Vagina (tissue), 2 donors: Measurements from ENCODE around the gene C2CD2L.

Source experiments
- POLR2AphosphoS5 ChIP-seq, 2 donors: sonication (generic); formaldehyde crosslinking; IDR thresholded peaks; one replicate each; pipeline ENCODE4 v1.9.0; 2017; ENCODE audit warnings: antibody characterized with exemption in 2 of 2, mild to moderate bottlenecking in 2 of 2, low read depth in 1 of 2; ENCODE audit not compliant: insufficient read depth in 1 of 2
- TF ChIP-seq, protein P1 (sequence below), 3 experiments: fragments of 450-650 bp in 2 of 3; fragments of 200-600 bp in 1 of 3; sonication (generic) in 1 of 3; IDR thresholded peaks; one replicate each; pipeline ENCODE4 v1.5.1; 2017 to 2019; ENCODE audit warnings: antibody characterized with exemption in 3 of 3, mild to moderate bottlenecking in 2 of 3, moderate library complexity in 2 of 3

DNA sequence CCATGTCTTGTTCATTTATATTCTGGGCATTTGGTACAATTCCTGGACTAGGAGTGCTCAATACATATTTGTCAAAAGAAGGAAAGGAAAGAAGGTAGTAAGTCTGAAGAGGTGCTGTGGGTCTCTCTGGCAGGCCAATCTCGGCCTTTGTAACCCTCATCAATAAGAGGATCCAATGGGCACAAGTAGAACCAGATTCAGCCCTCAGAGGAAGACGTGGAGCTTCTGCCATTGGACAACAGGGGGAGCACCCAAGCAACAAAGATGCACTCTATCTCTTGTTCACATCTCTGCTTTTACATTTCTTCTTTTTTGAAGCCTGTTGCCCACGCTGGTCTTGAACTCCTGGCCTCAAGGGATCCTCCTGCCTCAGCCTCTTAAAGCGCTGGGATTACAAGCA lies 41.8 kb upstream of the C2CD2L start:
- TF ChIP-seq POLR2AphosphoS5 (IDR thresholded peaks at IDR 0.05; ENCODE audit: insufficient read depth in 1 of 2, low read depth in 1 of 2), result no peak
- TF ChIP-seq, protein P1, sequence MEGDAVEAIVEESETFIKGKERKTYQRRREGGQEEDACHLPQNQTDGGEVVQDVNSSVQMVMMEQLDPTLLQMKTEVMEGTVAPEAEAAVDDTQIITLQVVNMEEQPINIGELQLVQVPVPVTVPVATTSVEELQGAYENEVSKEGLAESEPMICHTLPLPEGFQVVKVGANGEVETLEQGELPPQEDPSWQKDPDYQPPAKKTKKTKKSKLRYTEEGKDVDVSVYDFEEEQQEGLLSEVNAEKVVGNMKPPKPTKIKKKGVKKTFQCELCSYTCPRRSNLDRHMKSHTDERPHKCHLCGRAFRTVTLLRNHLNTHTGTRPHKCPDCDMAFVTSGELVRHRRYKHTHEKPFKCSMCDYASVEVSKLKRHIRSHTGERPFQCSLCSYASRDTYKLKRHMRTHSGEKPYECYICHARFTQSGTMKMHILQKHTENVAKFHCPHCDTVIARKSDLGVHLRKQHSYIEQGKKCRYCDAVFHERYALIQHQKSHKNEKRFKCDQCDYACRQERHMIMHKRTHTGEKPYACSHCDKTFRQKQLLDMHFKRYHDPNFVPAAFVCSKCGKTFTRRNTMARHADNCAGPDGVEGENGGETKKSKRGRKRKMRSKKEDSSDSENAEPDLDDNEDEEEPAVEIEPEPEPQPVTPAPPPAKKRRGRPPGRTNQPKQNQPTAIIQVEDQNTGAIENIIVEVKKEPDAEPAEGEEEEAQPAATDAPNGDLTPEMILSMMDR (IDR thresholded peaks at IDR 0.05), result no peak
